IMR-90 (cell line): Measurements from ENCODE around the gene UBFD1.

Experiments
- SMC3 ChIP-seq: fragments of 150-350 bp; IDR thresholded peaks from 2 replicates; pipeline ENCODE4 v1.6.1; 2016; ENCODE audit warnings: low read depth, mild to moderate bottlenecking, antibody characterized with exemption, low read length, moderate library complexity
- TF ChIP-seq, protein P1 (sequence below): conservative IDR thresholded peaks from 2 replicates; pipeline ENCODE4 v1.5.1; 2012; ENCODE audit warnings: mild to moderate bottlenecking, low read depth, low read length, improper control_type of control experiment

GRCh38 chr16:23554536-23554935 is 3.0 kb upstream of the UBFD1 start:
- TF ChIP-seq, protein P1, sequence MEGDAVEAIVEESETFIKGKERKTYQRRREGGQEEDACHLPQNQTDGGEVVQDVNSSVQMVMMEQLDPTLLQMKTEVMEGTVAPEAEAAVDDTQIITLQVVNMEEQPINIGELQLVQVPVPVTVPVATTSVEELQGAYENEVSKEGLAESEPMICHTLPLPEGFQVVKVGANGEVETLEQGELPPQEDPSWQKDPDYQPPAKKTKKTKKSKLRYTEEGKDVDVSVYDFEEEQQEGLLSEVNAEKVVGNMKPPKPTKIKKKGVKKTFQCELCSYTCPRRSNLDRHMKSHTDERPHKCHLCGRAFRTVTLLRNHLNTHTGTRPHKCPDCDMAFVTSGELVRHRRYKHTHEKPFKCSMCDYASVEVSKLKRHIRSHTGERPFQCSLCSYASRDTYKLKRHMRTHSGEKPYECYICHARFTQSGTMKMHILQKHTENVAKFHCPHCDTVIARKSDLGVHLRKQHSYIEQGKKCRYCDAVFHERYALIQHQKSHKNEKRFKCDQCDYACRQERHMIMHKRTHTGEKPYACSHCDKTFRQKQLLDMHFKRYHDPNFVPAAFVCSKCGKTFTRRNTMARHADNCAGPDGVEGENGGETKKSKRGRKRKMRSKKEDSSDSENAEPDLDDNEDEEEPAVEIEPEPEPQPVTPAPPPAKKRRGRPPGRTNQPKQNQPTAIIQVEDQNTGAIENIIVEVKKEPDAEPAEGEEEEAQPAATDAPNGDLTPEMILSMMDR: no peak
- no peak for TF ChIP-seq SMC3
